Upper lobe of left lung (tissue), 6 donors: Measurements from ENCODE around the gene KIAA1210. TPM values are rescaled to one million over a fixed set of nuclear protein-coding genes. Genes with fewer than 3 reads are reported as not detected.
A peak's percentile ranks its signal among the peaks of the same experiment; 100 is the strongest.

Source experiments
- ATAC-seq, 2 donors: fragments of 200-7000 bp; cut with Tn5 transposase; one replicate each; pipeline ENCODE4 v1.9.1; 2022; ENCODE audit warnings: mild to moderate bottlenecking in 2 of 2, moderate library complexity in 2 of 2; ENCODE audit not compliant: low FRiP score in 2 of 2
- DNase-seq, 2 donors: peaks; one replicate each; pipeline ENCODE4 v3.0.0-alpha.2; 2019 to 2020
- H3K27ac ChIP-seq, 4 donors: fragments of 200-600 bp; sonication (generic); one replicate each; pipeline ENCODE4 v1.5.1; 2016 to 2019
- H3K27me3 ChIP-seq, 4 donors: fragments of 200-600 bp; sonication (generic); one replicate each; pipeline ENCODE4 v1.5.1; 2017 to 2019
- H3K36me3 ChIP-seq, 4 donors: fragments of 200-600 bp; sonication (generic); one replicate each; pipeline ENCODE4 v1.5.1; 2016 to 2019
- H3K4me1 ChIP-seq, 4 donors: fragments of 200-600 bp; sonication (generic); one replicate each; pipeline ENCODE4 v1.5.1; 2018 to 2019
- H3K4me3 ChIP-seq, 4 donors: fragments of 200-600 bp; sonication (generic); one replicate each; pipeline ENCODE4 v1.5.1; 2017 to 2019; ENCODE audit warnings: mild to moderate bottlenecking in 2 of 4, moderate library complexity in 1 of 4
- H3K9me3 ChIP-seq, 4 donors: fragments of 200-600 bp; sonication (generic); one replicate each; pipeline ENCODE4 v1.5.1; 2018 to 2019
- EP300 ChIP-seq, 4 donors: sonication (generic); formaldehyde crosslinking; IDR thresholded peaks; one replicate each; pipeline ENCODE4 v1.5.1; 2017; ENCODE audit warnings: antibody characterized with exemption in 4 of 4, control low read depth in 2 of 4
- POLR2A ChIP-seq, 4 donors: fragments of 450-650 bp; IDR thresholded peaks; one replicate each; pipeline ENCODE4 v1.5.1; 2016 to 2017; ENCODE audit warnings: antibody characterized with exemption in 4 of 4, mild to moderate bottlenecking in 2 of 4
- POLR2AphosphoS5 ChIP-seq, 2 donors: sonication (generic); formaldehyde crosslinking; IDR thresholded peaks; one replicate each; pipeline ENCODE4 v1.5.1; 2017; ENCODE audit warnings: antibody characterized with exemption in 2 of 2
- WGBS, 2 donors: methylation state at CpG; one replicate each; pipeline ENCODE4 v1.1.5; 2017 to 2018; 5-methylcytosine and 5-hydroxymethylcytosine counted together
- total RNA-seq, 6 donors: library from RNA; depleted of rRNA in 4 of 6; stranded (reverse); fragments of >200 nt in 4 of 6; gene quantifications; one replicate each; pipeline versions ENCODE4 v1.1.0 to v1.2.1, GENCODE V29; 2016 to 2021
- TF ChIP-seq, protein P1 (sequence below), 6 experiments: fragments of 450-650 bp in 4 of 6; fragments of 200-600 bp in 2 of 6; sonication (generic) in 2 of 6; IDR thresholded peaks; one replicate each; pipeline ENCODE4 v1.5.1; 2016 to 2019; ENCODE audit warnings: antibody characterized with exemption in 6 of 6
- donor health status: DM: no; HTN: no; CAD: no; lungs with moderate emphysema.
- donor health status: DM: no; HTN: yes; CAD: no; lungs with severe emphysema.

The KIAA1210 gene
- total RNA-seq, 6 donors from 2014 or later: not detected

DNA sequence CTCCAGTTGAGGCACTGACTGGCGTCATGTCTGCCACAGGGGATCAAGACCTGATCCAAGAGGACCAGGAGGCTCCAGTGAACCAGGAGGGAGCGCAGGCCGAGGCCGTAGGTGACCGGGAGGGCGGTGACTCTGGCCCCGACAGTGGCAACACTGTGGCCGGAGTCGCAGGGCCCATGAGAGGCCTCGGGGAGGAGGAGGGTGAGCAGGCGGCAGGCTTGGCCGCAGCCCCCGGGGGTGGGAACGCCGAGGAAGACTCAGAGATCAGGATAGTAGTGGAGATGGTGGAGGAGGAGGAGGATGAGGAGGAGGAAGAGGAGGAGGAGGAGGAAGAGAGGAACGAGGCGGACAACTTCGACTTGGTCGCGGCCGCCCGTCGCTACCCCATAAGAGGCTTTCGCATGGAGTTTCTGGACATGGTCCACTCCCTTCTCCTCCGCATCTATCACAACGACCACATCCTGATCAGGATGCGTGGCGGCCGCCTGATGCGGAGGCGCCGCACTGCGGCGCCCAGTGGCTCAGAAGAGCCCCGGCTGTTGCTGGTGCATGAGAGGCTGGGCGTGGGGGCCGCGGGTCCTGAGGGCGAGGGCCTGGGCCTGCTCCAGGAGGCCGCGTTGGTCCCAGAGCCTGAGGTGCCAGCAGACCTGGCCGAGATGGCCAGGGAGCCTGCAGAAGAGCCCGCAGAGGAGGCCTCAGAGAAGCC lies 54.3 kb downstream of the KIAA1210 start:
- peak in 1 of 2 donors; percentile 52 for DNase-seq
- Histone ChIP-seq H3K27ac (no peak overlapping the region), H3K4me1 (no peaks in the 10 kb centered on the region), H3K36me3 (no peaks in the 10 kb centered on the region), H3K4me3 (no peak overlapping the region), H3K9me3 (no peaks in the 10 kb centered on the region), H3K27me3 (no peaks in the 10 kb centered on the region)
- no peak for TF ChIP-seq EP300 (IDR thresholded peaks at IDR 0.05)
- no peak for TF ChIP-seq POLR2AphosphoS5 (IDR thresholded peaks at IDR 0.05)
- no peak for TF ChIP-seq POLR2A (IDR thresholded peaks at IDR 0.05)
- TF ChIP-seq, protein P1, sequence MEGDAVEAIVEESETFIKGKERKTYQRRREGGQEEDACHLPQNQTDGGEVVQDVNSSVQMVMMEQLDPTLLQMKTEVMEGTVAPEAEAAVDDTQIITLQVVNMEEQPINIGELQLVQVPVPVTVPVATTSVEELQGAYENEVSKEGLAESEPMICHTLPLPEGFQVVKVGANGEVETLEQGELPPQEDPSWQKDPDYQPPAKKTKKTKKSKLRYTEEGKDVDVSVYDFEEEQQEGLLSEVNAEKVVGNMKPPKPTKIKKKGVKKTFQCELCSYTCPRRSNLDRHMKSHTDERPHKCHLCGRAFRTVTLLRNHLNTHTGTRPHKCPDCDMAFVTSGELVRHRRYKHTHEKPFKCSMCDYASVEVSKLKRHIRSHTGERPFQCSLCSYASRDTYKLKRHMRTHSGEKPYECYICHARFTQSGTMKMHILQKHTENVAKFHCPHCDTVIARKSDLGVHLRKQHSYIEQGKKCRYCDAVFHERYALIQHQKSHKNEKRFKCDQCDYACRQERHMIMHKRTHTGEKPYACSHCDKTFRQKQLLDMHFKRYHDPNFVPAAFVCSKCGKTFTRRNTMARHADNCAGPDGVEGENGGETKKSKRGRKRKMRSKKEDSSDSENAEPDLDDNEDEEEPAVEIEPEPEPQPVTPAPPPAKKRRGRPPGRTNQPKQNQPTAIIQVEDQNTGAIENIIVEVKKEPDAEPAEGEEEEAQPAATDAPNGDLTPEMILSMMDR (IDR thresholded peaks at IDR 0.05): no peak
- no peak for ATAC-seq
- 92 to 96% methylated on average over 21 to 43 of the region's 43 CpGs for whole genome bisulfite sequencing, 2 donors

DNA sequence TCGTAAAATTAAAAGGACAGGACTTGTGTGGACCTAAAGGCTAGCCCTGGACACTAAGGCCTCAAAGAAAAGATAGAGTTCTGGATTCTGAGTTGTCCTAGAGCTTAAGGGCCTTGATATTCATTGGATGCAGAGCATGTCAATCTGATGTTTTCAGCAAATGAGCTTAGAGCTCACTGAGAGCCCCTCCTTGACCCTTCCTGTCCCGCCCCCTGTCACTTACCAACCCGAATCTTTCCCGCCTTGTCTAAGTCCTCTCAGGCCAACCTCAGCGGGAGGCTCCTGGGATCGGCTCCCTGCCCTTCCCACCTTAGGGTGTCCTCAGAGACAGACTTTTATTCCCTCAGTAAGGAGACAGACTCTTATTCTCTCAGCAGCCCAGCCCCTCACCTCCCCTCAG lies 54.9 kb downstream of the KIAA1210 start, which contains the start of gene CT47C1:
Gene CT47C1, plus strand, starts transcription at position 250 of the 400 bp plus-strand sequence. CDS start 233 bp downstream, outside the sequence.
- H3K4me1 ChIP-seq: no peaks in the 10 kb centered on the region
- no peak within 1 kb of the TSS for H3K4me3 ChIP-seq
- DNase-seq: no peak
- H3K27ac ChIP-seq: no peak within 1 kb of the TSS
- 88 to 93% methylated on average over 4 to 6 of the region's 6 CpGs for WGBS, 2 donors
- H3K9me3 ChIP-seq: no peaks in the 10 kb centered on the region
- no peaks in the 10 kb centered on the region for H3K27me3 ChIP-seq
- H3K36me3 ChIP-seq: no peaks in the 10 kb centered on the region
- no peak for TF ChIP-seq POLR2A (IDR thresholded peaks at IDR 0.05)
- TF ChIP-seq EP300 (IDR thresholded peaks at IDR 0.05): no peak
- TF ChIP-seq, protein P1 (IDR thresholded peaks at IDR 0.05): no peak
- no peak for TF ChIP-seq POLR2AphosphoS5 (IDR thresholded peaks at IDR 0.05)
- no peak for ATAC-seq

DNA sequence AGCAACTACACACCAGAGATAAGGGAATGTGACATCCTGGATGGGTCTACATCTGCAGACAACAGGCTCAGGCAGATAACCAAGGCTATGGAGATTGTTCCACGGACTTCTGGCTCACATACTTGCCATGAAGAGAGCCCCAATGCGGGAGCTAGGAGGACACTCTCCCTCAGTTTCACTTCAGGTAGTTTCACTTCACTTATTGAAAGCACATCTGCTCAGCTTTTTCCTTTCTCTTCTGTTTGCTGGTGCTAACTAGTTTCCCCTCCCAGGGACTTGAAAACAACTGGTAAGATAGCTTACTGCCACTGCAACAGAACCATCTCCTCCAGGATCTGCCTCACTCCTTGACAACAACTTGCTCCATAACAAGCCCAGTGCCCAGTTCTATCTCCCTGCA lies 56.2 kb downstream of the KIAA1210 start:
- no peaks in the 10 kb centered on the region for H3K4me1 ChIP-seq
- H3K4me3 ChIP-seq: no peak overlapping the region
- DNase-seq (no peak), ATAC-seq (no peak)
- H3K27ac ChIP-seq: no peak overlapping the region
- no peaks in the 10 kb centered on the region for H3K27me3 ChIP-seq
- no peaks in the 10 kb centered on the region for H3K36me3 ChIP-seq
- no peaks in the 10 kb centered on the region for H3K9me3 ChIP-seq
- TF ChIP-seq, protein P1 (IDR thresholded peaks at IDR 0.05): no peak
- no peak for TF ChIP-seq POLR2A (IDR thresholded peaks at IDR 0.05)
- no peak for TF ChIP-seq POLR2AphosphoS5 (IDR thresholded peaks at IDR 0.05)
- TF ChIP-seq EP300 (IDR thresholded peaks at IDR 0.05): no peak
- WGBS, 2 donors: 55% methylated on average over 2 of the region's 2 CpGs; no CpG with 5 or more reads in 1 of the 2 donors

DNA sequence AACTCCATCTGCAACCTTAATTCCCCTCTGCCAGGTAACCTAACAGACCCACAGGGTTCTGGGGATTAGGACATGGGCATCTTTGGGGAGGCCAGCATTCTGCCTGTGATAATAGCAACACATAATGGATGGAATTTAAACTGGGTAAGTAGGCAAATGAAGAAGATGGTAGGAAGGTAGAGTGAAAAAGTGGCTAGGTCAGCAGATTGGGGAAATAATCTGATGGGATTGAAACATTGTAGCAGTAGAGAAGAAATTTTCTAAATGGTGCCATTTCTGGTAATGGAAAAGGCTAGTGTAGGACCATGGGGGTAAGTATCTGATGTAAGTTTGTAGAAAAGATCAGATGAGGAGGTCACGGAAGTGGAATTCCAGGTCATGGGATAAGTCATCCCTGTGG lies 57.9 kb downstream of the KIAA1210 start:
- TF ChIP-seq POLR2AphosphoS5 (IDR thresholded peaks at IDR 0.05) (no peak), POLR2A (IDR thresholded peaks at IDR 0.05) (no peak), EP300 (IDR thresholded peaks at IDR 0.05) (no peak)
- TF ChIP-seq, protein P1 (IDR thresholded peaks at IDR 0.05): no peak
- Histone ChIP-seq H3K4me1 (no peaks in the 10 kb centered on the region), H3K27ac (no peak overlapping the region), H3K9me3 (no peaks in the 10 kb centered on the region), H3K36me3 (no peaks in the 10 kb centered on the region), H3K4me3 (no peak overlapping the region), H3K27me3 (no peaks in the 10 kb centered on the region)
- ATAC-seq (no peak), DNase-seq (no peak)
- WGBS, 2 donors: 92 to 100% methylated on average over 1 of the region's 1 CpG

DNA sequence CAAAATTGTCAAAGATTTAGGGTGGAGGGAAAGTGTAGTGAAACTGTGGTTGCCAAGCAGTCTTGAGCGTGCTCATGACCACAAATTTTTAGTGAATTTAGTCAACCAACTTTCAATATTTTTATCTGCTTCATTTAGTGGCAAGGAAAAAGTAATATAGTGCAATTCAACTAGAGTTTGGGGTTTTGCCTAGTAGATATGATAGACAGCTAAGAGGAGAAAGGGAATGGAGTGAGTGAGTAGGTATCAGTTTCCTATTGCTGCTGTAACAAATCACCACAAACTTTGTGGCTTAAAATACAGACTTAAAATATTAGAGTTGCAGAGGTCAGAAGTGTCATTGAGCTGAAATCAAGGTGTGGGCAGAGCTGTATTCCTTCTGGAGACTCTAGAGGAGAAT lies 58.5 kb downstream of the KIAA1210 start:
- Histone ChIP-seq H3K4me3 (no peak overlapping the region), H3K36me3 (no peaks in the 10 kb centered on the region), H3K27ac (no peak overlapping the region), H3K27me3 (no peaks in the 10 kb centered on the region), H3K9me3 (no peaks in the 10 kb centered on the region), H3K4me1 (no peaks in the 10 kb centered on the region)
- ATAC-seq: no peak
- TF ChIP-seq POLR2AphosphoS5 (IDR thresholded peaks at IDR 0.05) (no peak), EP300 (IDR thresholded peaks at IDR 0.05) (no peak), POLR2A (IDR thresholded peaks at IDR 0.05) (no peak)
- TF ChIP-seq, protein P1 (IDR thresholded peaks at IDR 0.05): no peak
- 69 to 100% methylated on average over 1 of the region's 1 CpG for WGBS, 2 donors
- no peak for DNase-seq
